HPDE6-E6E7 (cell line): ENCODE measurements around the gene SULT1E1.

Experiments
- DNase-seq: peaks from one replicate; pipeline ENCODE4 v3.0.0; 2011; ENCODE audit warnings: missing footprints; ENCODE audit errors: extremely low spot score

SULT1E1 gene

DNA sequence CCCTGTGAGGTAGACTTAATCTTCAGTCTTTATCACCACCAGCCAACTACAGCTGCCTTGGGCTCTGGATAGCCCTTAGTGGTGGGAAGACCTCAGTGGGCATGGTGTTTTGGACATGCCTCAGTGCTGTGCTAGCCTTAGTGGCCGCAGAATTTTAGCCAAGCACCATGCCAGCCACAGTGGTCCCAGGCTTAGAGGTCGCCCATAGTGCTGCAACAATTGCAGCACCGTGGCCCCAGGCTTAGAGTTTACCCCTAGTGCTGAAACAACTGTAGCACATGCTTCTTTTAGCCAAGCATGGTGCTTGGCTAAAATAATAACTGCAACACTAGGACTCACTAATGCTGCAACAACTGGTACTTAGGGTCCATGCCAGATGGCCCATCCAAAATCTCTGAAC is 60.6 kb downstream of the SULT1E1 start:
- no peak for DNase-seq

GRCh38 chr4:69793732-69794131 is 66.2 kb downstream of the SULT1E1 start:
- DNase-seq: no peak
